Stimulated activated CD4-positive, alpha-beta T cell treated with anti-CD3 and anti-CD28 coated beads, Interleukin-4, amount 100 ng/mL, for 1 hour (primary cell): ENCODE measurements around the gene CPLX3.

Source experiments
- DNase-seq: peaks from one replicate; pipeline ENCODE4 v3.0.0-alpha.2; 2020

Gene CPLX3

DNA sequence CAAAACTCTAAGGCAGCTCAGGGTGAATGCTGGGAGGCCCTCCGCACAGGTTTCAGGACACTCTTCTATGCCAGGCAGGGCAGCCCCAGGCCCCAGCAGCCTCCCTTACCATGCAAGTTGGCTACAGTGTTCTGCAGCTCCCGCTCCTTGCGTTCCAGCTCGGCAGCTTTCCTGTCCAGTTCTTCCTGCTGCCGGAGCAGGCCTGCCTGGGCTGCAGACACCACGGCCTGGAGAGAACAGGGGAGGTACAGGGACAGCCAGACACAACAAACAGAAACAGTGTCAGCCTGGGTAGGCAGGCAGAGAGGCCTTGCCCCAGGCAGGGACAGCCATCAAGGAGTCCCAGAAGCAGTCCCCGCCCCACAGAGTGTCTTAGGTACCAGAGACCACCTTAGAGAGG is 25.5 kb downstream of the CPLX3 start:
- no peak for DNase-seq

DNA sequence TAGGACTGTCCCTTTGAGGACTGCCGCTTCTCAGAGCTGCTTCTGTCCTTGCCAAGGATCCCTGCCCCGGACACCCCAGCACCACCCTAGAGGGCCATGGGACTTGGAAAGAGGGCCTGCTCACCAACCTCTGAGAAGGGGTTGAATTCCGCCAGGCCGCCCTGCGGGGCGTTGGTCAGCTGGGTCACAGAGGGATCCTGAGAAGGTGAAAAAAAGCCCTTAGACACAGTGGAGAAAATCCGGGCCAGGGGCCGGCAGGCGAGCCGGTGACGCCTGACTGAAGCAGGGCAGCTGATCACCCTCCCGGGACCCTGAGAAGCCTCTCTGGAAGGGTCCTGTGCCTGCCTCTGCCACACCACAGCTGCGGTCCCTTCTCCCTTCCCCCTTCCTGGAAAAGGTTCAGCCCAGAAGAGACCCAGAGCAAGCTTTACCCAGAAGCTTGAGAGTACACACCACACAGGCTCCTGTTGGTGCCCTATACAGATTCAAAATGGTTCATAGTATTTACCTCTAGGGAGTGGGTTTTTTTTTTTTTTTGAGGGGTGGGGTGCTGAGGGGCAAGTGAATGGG is 28.1 kb downstream of the CPLX3 start:
- no peak for DNase-seq

DNA sequence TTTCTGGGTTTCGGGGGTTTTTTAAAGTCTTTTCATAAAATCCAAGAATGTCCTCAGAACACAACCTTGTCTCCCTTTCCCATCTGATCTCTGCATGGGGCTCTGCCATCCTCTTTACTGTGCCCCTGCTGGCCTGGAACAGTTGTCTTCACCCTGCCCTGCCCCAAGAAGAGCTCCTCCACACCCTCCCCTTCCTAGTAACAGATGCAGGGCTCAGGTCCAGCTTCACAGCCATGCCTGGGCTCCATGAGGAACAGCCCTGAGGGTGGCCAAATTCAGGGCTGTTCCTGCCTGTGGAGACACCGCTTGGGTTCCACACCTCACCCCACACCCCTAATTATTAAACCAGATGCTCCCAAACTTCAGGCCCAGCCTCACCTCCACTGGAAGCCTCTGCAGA is 29.4 kb downstream of the CPLX3 start:
- no peak for DNase-seq

DNA sequence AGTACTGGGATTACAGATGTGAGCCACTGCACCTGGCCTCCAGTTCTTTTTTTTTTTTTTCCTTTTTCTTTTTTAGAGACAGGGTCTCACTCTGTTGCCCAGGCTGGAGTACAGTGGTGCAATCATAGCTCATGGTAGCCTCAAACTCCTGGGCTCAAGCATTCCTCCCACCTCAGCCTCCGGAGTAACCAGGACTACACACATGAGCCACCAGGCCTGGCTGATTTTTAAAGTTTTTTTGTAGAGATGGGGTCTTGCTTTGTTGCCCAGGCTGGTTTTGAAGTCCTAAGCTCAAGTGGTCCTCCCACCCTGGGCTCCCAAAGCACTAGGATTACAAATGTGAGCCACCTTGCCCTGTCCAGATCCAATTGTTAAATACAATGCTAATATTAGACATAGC is 30.1 kb downstream of the CPLX3 start:
- DNase-seq: no peak

DNA sequence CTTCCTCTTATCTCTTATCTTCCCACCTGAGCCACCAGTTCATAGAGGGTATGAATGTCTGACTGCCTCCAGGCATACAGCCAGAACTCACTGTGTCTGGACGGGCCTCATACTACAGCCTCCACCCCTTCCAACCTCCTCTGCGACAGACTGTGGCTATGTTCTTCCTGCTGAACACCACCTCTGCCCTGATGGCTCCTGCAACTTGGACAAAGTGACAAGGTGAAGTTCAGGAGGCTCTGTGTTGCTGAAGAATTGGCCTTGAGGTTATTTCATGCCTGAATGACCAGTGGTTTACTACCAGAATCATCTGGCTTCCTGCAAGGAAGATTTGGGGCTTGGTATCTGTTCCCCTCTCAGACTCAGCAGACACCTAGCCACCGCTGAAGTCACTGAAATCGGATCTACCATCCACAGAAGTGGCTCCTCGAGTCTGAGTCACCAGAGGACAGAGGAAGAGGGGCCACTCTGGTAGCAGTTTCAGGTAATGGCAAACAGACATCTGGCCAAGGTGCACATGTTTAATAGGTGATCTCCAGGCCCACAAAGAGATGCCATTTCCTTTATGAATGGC is 30.7 kb downstream of the CPLX3 start:
- no peak for DNase-seq

DNA sequence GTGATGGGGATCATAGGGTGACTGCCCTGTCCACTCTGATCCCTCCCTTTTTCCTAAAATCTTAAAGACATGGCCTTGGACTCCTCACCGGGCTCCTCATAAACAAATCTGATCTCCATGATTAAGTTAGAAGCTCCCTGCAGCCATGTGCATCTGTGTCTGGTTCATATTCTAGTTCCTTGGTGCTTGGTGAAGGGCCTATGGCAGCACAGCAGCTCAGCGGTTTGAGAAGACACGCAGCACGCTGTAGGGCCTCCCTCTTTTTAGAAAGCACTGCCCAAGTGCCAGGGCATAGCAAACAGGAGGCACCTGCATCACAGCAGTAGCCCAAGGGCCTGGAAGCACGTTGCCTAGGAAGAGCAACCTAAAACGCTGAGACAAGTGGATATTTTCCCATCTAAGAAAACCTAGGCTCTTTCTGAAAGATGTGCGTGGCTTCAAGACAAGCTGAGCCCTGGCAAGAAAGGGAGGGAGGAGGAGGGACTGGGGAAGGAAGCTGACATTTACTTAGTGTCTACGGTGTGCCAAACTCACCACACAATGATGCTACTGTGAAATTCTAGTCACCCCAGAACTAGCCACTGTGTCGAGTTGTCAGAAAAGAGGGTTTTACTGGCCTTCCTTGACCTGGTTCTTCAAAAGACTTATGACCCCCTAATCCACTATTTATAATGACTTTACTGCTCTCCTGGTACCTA is 31.4 kb downstream of the CPLX3 start:
- DNase-seq: no peak

DNA sequence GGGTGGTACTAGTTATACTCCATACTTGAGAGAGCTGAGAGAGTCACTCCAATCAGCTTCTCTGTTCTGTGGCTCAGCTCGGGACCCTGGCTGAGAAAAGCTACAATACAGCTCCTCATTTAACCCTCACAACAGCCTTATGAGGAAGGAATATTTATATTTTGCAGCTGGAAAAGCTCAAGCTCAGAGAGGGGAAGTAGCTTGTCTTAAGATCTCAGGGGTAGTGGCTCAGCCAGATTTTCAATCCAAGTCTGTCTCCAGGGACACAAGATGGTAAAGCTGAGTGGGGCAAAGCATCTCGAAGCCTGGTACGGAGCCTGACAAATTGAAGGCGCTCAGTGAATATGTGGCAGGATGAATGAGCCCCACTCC is 31.9 kb downstream of the CPLX3 start:
- DNase-seq: no peak

DNA sequence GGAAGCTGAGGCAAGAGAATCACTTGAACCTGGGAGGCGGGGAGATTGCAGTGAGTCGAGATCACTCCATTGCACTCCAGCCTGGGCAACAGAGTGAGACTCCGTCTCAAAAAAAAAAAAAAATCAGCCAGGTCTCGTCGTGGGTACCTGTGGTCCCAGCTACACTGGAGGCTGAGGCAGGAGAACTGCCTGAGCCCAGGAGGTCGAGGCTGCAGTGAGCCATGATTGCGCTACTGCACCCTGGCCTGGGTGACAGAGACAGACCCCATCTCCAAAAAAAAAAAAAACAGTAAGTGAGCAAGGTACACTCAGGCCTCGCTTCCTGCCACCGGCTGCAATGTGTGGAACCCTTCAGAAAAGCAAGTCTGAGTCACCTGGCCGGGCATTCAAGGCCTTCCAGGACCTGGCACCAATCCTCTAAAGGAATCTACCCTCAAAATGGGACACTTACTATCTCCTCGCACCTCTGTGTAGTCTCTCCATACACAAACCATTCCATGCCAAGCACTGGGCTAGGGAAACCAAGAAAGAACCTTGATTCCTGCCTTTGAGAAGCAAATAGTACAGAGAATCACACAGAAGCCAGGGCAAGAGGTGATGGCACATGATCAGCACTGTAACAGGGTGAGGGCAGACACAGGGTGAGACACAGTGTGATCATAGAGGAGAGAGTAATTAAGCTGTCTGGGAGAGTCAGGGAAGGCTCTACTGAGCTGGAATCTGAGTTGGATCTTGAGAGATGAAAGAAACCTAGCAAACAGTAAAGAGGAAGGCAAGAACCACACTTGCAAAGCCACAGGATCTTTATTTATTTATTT is 37.0 kb downstream of the CPLX3 start:
- DNase-seq: no peak

DNA sequence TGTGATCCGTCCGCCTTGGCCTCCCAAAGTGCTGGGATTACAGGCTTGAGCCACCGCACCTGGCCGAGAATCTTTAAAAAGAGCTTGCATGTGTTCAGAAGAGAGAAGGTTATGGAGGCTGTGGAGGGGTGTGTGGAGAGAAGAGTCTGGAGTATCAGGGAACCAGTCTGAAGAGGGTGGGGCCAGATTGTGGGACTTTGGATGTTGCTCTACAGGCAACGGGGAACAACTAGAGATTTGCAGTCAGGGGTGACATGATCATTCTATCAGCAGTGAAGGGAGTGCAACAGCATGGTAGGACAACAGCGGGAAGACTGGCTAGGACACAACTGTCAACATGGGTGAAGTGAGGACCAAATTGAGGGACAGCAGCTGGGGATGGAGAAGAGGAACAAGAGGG is 37.9 kb downstream of the CPLX3 start:
- no peak for DNase-seq

DNA sequence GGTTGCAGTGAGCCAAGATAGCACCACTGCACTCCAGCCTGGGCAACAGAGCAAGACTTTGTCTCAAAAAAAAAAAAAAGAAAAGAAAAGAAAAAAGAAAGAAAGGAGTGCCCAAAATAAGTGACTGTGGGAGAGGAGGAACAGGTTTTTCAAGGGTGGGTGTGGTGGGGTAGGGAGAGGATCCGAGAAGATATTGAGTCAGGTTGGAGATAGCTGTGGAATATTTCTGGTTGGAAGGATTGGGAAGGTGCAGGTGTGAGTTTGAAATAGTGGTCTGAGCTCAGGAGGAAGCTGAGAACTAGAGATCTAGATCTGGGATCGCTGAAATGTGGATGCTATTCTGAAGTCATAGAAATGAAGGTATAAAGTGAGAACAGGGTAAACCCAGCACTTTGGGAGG is 38.9 kb downstream of the CPLX3 start:
- no peak for DNase-seq

DNA sequence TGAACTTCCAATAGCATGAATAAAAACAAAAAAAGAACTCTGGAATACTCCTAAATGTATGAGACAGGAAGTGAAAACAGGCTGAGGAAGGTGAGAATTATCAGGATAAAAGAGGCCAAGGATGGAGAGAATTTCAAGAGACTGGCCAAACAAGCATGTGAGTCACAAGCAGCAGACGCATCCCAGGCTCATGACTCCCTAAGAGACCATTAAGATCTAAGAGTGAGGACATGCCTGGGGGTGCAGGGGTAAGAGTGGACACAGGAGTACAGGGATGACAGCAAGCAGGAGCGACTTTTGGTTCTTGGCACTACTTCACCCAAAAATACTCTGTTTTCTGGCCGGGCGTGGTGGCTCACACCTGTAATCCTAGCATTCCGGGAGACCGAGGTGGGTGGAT is 39.7 kb downstream of the CPLX3 start:
- DNase-seq: no peak

DNA sequence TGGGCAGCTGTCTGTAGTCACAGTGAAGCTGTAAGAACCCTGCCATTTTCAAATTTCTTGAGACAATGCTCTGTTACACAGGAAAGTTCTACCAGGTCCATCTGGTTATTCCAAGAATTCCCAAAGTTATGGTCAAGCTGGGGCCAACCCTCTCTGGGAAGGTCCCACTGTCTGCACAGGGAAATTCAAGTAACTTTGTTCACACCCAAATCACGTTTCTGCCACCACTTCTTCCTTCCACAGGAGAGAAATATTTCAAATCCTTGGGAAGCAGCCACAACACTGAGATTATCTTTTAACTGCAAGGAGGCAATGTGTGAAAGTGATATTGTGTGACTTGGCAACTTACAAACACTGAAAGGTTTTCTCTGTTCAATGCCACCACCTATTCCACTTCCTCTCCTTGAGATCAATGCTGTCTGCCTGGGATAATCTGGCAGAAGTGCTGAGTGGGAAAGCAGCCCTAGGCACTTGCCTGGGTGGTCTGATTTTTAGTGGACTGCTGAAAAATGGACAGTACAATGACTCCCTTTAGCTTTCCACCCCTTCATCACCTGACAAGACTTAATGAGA is 41.1 kb downstream of the CPLX3 start:
- no peak for DNase-seq

DNA sequence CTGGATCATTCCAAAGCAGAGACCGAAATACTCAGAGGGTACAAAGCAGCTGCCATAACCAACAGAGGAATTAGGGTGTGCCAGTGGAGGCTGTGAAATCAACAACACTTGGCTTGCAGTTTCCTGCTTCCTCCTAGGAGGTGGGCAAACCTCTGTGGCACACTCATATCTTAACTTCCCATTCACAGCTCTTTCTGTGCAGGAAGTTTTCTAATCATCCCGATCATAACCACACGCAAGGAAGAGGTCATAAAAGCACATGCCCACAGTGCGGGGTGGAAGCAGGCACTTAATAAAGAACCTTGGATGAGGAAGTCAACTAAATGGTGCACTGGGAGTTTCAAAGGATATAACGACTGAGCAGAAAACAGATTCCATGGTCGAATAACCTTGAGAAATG is 41.6 kb downstream of the CPLX3 start:
- no peak for DNase-seq

DNA sequence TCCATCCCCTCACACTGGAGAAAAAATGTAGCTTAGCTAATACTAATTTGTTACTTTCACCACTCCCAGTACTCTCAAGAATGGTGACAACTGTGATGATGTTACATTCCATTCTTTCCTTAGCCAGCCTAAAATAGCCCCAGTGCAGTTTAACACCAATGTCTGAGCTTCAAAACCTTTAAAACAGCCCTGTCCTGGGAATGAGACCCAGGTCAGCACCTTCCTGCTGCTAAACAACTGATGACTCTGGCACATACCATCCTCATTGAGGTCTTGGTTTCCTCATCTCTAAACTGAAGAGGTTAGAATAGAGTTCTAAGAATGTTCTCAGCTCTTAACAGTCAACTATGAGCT is 42.9 kb downstream of the CPLX3 start:
- no peak for DNase-seq

DNA sequence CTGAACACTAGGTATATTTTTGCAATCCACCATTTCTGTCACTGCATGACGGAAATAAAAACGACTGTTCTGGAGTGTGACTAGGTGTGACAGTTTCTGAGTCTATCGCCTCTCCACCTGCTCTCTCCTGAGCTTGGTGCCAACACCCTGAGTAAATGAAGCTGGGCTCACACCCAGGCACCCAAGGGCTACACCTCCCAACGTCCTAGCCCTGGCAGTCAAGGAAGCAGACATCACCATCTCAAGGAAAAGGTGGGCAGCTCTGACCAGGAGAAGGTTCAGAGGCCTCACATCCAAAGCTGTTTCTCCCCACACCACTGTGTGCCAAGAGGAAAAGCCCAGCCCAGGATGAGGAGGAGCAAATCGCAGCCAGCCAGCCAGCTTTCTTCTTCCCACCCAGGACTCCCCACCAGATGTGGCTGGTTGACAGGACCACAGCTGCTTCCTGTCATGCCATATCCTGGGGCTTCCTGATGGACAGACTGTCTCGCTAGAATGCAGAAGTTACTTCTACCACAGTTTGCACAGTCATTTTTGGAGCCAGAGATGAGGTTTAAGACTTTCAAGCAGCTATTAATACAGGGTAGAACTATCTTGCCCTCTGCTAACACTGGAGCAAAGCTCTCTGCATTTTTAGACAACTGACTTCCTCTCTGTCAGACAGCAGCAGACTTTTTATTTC is 43.4 kb downstream of the CPLX3 start:
- peak; percentile 10 for DNase-seq

DNA sequence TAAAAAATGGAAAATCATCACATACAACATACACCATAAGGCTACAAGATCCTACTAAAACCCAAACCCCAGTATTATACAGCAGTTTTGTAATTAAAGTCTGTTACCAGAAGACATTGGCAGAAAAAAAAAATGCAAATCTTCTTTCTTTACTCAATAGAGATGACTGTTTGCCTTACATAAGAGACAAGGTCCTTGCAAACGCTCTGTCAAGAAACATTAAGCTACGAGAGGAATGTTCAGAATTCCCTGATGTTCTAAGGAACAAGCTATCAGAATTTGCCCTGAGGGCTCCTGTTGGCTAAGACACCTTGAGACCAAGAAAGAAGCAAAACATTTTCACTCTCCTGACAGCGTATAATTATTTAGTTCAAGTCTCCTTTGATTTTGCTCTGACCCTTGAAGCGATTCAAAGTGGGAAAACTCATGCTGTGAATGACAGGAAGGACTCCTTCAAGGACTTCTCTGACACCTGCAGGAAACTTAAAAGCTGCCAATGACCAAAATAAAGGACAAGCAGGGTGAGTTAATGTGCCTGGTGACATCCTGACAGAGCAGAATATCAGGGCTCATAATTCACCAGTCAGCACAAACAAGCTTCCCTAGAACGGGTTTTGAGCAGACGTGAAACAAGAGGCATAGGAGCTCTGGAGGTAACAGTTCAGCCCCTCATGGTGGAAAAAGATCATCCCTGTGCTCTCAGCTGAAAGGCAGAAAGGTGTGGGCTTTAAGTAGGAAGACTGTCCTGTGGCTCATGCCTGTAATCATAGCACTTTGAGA is 44.2 kb downstream of the CPLX3 start:
- no peak for DNase-seq

DNA sequence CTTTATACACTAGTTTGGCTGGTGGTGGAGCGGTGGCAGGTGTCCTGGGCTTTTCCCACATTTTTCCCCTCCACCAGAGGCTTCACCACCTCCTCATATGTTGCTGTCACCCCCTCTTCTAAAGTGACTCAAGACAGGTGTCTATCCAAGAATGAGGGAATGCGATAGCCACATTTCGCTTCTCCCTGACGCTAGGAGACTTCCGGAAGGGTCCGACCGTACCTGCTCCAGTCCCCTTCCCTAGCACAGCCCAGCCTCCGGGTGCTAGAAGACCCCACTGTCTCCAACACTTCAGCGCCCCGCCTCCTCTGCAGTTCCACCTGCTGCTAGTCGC is 46.2 kb downstream of the CPLX3 start:
- no peak for DNase-seq

DNA sequence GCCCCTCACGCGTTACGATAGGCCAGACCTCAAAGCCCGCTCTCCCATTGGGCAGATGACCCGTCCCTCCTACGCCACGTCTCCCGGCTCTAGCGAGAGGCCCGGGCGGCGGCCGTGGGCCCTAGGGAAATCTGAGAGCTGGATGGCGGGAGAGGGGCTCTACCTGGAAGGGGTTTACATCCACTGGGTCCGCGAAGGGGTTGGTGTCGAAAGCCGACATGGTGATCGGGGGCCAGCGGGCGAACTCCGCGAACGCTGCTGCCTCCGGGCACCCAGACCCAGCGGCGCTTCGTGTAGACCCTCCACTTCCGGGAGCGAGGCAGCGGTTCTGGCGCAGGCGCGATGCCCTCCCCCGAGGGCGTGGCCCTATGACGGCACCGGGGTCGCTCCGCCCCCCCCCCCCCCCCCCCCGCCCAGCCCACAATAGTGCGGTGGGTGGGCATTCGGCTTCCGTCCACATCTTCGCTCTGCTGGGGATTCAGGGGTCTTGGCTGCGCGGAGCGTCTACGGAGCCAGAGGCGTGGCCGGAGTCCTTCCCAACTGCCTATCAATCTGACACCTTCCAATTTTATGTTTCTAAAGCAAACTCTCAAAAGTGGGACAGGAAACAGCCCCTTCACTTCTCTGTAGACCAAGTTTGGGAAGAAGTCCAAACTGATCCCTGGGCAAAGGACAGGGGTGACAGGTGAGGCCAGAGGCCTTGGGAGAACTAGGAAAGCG is 46.8 kb downstream of the CPLX3 start, which contains the start of gene SCAMP2:
SCAMP2 (minus strand) TSS at position 330 of the 720 bp plus-strand sequence; CDS start at position 220, 110 bp downstream.
- DNase-seq: peak; percentile 85

DNA sequence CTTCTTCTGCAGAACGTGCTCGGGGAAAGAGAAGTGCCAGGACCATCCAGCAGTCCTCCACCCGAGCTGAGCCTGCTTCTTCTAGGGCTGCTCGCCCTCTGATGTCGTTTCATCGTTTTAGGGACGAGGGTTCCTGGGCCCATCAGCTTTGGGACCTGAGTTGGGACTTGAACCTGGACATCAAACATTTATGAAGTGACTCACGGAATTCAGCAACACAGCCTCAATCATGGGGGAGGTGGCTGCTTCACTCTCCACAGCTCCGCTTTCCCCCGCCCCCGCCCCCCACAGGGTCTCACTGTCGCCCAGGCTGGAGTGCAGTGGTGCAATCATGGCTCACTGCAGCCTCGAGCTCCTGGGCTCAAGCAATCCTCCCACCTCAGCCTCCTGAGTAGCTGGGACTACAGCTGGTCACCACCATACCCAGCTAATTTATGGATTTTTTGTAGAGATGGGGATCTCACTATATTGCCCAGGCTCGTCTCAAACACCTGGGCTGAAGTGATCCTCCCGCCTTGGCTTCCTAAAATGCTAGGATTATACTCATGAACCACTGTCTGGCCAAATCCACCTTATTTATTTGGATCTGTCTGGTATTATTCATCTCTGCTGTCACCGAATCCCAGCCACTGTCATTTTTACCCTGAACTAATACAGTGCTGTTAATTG is 47.5 kb downstream of the CPLX3 start:
- no peak for DNase-seq

DNA sequence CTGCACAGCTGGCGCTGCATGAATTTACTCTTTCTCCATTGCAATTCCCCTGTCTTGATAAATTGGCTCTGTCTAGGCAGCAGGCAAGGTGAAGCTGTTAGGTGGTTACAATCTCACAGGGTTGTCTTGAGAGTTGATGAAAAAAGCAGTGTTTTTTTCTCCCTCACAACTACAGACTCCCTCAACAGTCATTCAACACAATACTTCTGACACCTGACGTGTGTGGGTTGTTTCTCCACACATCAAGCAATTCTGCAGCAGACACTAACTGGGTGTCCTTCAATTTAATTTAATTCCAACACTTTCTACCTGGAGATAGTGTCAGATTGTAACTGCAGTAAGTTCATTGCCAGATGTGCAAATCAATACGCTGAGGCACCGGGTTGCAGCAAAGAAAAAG is 51.8 kb downstream of the CPLX3 start:
- DNase-seq: no peak
